WERI-Rb-1 (cell line): ENCODE measurements around the gene CPNE7.

Source experiments
- DNase-seq: peaks from one replicate; pipeline ENCODE4 v3.0.0-alpha.2; 2020
- H3K27ac ChIP-seq: fragments of 250-450 bp; sonication (Bioruptor Pico); 2 replicates; pipeline ENCODE4 v1.5.1; 2020; ENCODE audit warnings: mild to moderate bottlenecking, moderate library complexity
- H3K27me3 ChIP-seq: fragments of 250-450 bp; sonication (Bioruptor Pico); 2 replicates; pipeline ENCODE4 v1.5.1; 2021; ENCODE audit warnings: mild to moderate bottlenecking, low read depth, moderate library complexity; ENCODE audit not compliant: insufficient read depth, severe bottlenecking
- H3K36me3 ChIP-seq: fragments of 250-450 bp; sonication (Bioruptor Pico); 2 replicates; pipeline ENCODE4 v1.5.1; 2020; ENCODE audit warnings: mild to moderate bottlenecking, moderate library complexity
- H3K4me3 ChIP-seq: 2 replicates; pipeline ENCODE4 v1.5.1; 2011; ENCODE audit warnings: low read depth, mild to moderate bottlenecking, control low read depth, low read length
- H3K9me3 ChIP-seq: fragments of 250-450 bp; sonication (Bioruptor Pico); 2 replicates; pipeline ENCODE4 v1.5.1; 2021; ENCODE audit warnings: mild to moderate bottlenecking, moderate library complexity; ENCODE audit not compliant: severe bottlenecking
- CTCF ChIP-seq: IDR thresholded peaks from 2 replicates; pipeline ENCODE4 v1.5.1; 2011; ENCODE audit warnings: low read depth, mild to moderate bottlenecking, control low read depth, inconsistent platforms, low read length

CPNE7 gene

GRCh38 chr16:89615596-89616090, 40.1 kb downstream of the CPNE7 start:
- Histone ChIP-seq H3K27ac (no peak overlapping the region), H3K36me3 (no peaks in the 10 kb centered on the region), H3K9me3 (no peaks in the 10 kb centered on the region), H3K4me3 (no peak overlapping the region), H3K27me3 (no peaks in the 10 kb centered on the region)
- TF ChIP-seq CTCF: peak; percentile 49
- no peak for DNase-seq

- Histone ChIP-seq H3K4me3 (no peak overlapping the region), H3K36me3 (no peaks in the 10 kb centered on the region), H3K27me3 (no peaks in the 10 kb centered on the region), H3K27ac (no peak overlapping the region), H3K9me3 (no peaks in the 10 kb centered on the region)
- no peak for TF ChIP-seq CTCF
- no peak for DNase-seq
Observed at GRCh38 chr16:89616623-89617022, 41.1 kb downstream of the CPNE7 start.

GRCh38 chr16:89617036-89617435, 41.5 kb downstream of the CPNE7 start:
- Histone ChIP-seq H3K27ac (no peak overlapping the region), H3K27me3 (no peaks in the 10 kb centered on the region), H3K36me3 (no peaks in the 10 kb centered on the region), H3K4me3 (no peak overlapping the region), H3K9me3 (no peaks in the 10 kb centered on the region)
- no peak for TF ChIP-seq CTCF
- no peak for DNase-seq

GRCh38 chr16:89618109-89618998, 42.8 kb downstream of the CPNE7 start:
- no peaks in the 10 kb centered on the region for H3K36me3 ChIP-seq

GRCh38 chr16:89619840-89620239, 44.3 kb downstream of the CPNE7 start:
- no peaks in the 10 kb centered on the region for H3K27me3 ChIP-seq
- H3K36me3 ChIP-seq: no peaks in the 10 kb centered on the region
- no peak overlapping the region for H3K4me3 ChIP-seq
- no peaks in the 10 kb centered on the region for H3K9me3 ChIP-seq
- no peak overlapping the region for H3K27ac ChIP-seq
- no peak for DNase-seq
- TF ChIP-seq CTCF: no peak

More at GRCh38 chr16:89618109-89618998, 42.8 kb downstream of the CPNE7 start:
- TF ChIP-seq CTCF: no peak
- Histone ChIP-seq H3K9me3 (no peaks in the 10 kb centered on the region), H3K27me3 (no peaks in the 10 kb centered on the region), H3K27ac (no peak overlapping the region), H3K4me3 (no peak overlapping the region)
- DNase-seq: no peak
